Measurements from ENCODE around the gene PLA2G4A. TPM values are rescaled to one million over a fixed set of nuclear protein-coding genes. Genes with fewer than 3 reads are reported as not detected.

The PLA2G4A gene
- total and polyA plus RNA-seq, 7 donors = 3.2 to 51.0 (median 17.2) TPM

DNA sequence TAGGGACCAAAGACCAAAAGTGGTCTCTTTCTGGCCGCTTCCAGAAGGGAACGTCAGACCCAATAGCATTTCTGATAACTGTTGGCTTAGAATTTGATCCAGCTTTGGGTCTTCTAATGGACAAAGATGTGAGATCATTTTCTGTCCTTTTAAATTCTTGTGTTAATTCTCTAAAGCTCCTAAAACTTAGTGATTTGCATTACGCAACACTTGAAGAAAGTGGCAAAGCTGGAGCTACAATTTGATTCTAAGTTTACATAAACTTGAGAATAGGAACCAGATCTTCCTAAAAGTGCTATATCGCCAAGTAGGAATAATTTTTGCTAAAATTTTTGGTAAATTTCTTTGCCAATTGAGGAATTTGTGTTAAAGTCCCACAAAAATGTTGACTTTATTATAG is 21.6 kb upstream of the PLA2G4A start:
- TF ChIP-seq POLR2A (IDR thresholded peaks at IDR 0.05) (no peak), EP300 (IDR thresholded peaks at IDR 0.05) (no peak), POLR2AphosphoS5 (IDR thresholded peaks at IDR 0.05) (no peak)
- TF ChIP-seq, protein P1, sequence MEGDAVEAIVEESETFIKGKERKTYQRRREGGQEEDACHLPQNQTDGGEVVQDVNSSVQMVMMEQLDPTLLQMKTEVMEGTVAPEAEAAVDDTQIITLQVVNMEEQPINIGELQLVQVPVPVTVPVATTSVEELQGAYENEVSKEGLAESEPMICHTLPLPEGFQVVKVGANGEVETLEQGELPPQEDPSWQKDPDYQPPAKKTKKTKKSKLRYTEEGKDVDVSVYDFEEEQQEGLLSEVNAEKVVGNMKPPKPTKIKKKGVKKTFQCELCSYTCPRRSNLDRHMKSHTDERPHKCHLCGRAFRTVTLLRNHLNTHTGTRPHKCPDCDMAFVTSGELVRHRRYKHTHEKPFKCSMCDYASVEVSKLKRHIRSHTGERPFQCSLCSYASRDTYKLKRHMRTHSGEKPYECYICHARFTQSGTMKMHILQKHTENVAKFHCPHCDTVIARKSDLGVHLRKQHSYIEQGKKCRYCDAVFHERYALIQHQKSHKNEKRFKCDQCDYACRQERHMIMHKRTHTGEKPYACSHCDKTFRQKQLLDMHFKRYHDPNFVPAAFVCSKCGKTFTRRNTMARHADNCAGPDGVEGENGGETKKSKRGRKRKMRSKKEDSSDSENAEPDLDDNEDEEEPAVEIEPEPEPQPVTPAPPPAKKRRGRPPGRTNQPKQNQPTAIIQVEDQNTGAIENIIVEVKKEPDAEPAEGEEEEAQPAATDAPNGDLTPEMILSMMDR (IDR thresholded peaks at IDR 0.05) = no peak
- H3K4me3 ChIP-seq = no peak overlapping the region
- H3K27me3 ChIP-seq = no peaks in the 10 kb centered on the region
- no peaks in the 10 kb centered on the region for H3K36me3 ChIP-seq
- intact Hi-C loops (cut with DNase I) = no loop called here
- H3K4me1 ChIP-seq = no peaks in the 10 kb centered on the region
- no peaks in the 10 kb centered on the region for H3K9me3 ChIP-seq
- no peak for DNase-seq
- no peak overlapping the region for H3K27ac ChIP-seq
- 92 to 94% methylated on average over 4 of the region's 4 CpGs for WGBS, 2 donors

DNA sequence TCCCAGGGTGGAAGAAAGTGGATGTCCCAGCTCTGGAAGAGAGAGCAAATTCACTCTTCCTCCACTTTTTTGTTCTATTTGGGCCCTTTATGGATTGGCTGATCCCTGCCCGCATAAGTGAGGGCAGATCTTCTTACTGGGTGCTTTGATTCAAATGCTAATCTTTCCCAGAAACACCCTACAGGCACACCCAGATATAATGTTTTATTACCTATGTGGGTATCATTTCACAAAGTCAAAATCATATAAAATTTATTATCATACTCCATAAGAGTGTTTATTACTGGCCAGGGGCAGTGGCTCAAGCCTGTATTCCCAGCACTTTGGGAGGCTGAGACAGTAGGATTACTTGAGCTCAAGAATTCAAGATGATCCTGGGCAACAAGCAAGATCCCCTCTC is 16.9 kb upstream of the PLA2G4A start:
- Histone ChIP-seq H3K4me3 (no peak overlapping the region), H3K27ac (no peak overlapping the region), H3K9me3 (no peaks in the 10 kb centered on the region), H3K36me3 (no peaks in the 10 kb centered on the region), H3K4me1 (no peaks in the 10 kb centered on the region), H3K27me3 (no peaks in the 10 kb centered on the region)
- WGBS, 2 donors = 17 to 70% methylated on average over 1 of the region's 1 CpG
- TF ChIP-seq POLR2AphosphoS5 (IDR thresholded peaks at IDR 0.05) (no peak), EP300 (IDR thresholded peaks at IDR 0.05) (no peak), POLR2A (IDR thresholded peaks at IDR 0.05) (no peak)
- TF ChIP-seq, protein P1 (IDR thresholded peaks at IDR 0.05) = no peak
- DNase-seq = no peak
- intact Hi-C loops (cut with DNase I) = no loop called here

DNA sequence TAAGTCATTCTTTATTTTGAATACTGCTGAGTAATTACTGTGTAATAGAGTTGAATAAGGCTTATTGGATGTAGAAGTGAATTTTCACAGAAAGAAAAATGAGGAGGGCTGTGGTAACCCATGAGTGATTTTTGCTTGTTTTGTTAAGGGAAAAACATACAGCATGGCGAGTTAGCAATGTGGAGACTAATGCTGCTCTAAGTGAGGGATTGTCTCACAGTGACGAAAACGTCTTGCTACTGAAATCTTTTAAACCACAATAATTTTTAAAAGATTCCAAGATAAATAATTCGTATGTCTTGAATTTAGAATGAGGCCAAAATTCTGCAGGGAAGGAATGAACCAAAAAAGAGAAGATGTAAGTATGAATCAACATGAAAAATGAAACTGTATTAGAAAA is 16.2 kb upstream of the PLA2G4A start:
- Histone ChIP-seq H3K4me3 (no peak overlapping the region), H3K36me3 (no peaks in the 10 kb centered on the region), H3K9me3 (no peaks in the 10 kb centered on the region), H3K27me3 (no peaks in the 10 kb centered on the region), H3K27ac (no peak overlapping the region), H3K4me1 (no peaks in the 10 kb centered on the region)
- 80 to 84% methylated on average over 4 of the region's 4 CpGs for WGBS, 2 donors
- TF ChIP-seq, protein P1 (IDR thresholded peaks at IDR 0.05) = no peak
- TF ChIP-seq EP300 (IDR thresholded peaks at IDR 0.05) (no peak), POLR2AphosphoS5 (IDR thresholded peaks at IDR 0.05) (no peak), POLR2A (IDR thresholded peaks at IDR 0.05) (no peak)
- no peak for DNase-seq
- intact Hi-C loops (cut with DNase I) = no loop called here

DNA sequence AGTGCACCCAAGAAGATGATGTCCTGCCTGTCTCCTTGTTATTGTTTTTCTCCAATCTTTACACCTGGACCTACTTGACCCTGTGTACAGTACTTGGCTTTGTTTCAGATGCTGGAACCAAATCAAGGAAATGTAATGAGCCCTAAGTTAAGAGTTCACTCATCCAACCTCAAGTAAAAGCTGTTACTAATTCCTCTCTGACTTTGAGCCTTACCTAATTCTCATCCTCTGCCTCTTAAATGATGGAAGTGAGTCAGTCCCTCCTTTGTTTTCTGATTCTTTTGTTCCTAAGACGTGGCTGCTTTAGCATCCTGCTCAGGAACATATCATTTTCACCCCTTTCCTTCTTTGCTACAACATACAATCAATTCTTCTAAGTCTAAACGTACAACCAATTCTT is 15.3 kb upstream of the PLA2G4A start:
- WGBS, 2 donors = 61 to 70% methylated on average over 2 of the region's 2 CpGs
- no peak for TF ChIP-seq EP300 (IDR thresholded peaks at IDR 0.05)
- TF ChIP-seq POLR2AphosphoS5 (IDR thresholded peaks at IDR 0.05) = no peak
- TF ChIP-seq, protein P1 (IDR thresholded peaks at IDR 0.05) = no peak
- Histone ChIP-seq H3K27me3 (no peaks in the 10 kb centered on the region), H3K27ac (no peak overlapping the region), H3K9me3 (no peaks in the 10 kb centered on the region), H3K36me3 (no peaks in the 10 kb centered on the region), H3K4me3 (no peak overlapping the region), H3K4me1 (no peaks in the 10 kb centered on the region)
- intact Hi-C loops (cut with DNase I) = no loop called here
- no peak for DNase-seq

DNA sequence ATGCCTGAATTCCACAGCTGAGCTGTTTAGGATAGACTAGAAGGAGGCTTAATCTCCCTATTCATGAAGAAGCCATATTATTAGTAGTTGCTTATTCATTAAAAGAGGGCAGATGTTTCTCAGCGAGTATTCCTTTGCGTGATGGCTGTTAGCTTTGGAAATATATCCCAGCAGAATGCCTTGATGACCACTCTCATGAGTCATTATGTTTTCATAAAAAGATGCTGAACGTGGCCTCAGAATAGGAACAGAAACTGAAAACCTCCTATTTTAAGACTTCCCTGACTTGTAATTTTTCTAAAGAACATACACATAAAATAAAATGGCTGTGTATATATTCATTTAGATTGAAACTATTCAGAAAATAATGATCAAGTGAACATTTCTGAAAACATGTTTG is 9.6 kb upstream of the PLA2G4A start:
- Histone ChIP-seq H3K4me3 (no peak overlapping the region), H3K36me3 (no peaks in the 10 kb centered on the region), H3K9me3 (no peaks in the 10 kb centered on the region), H3K4me1 (no peaks in the 10 kb centered on the region), H3K27ac (no peak overlapping the region), H3K27me3 (no peaks in the 10 kb centered on the region)
- TF ChIP-seq POLR2A (IDR thresholded peaks at IDR 0.05) (no peak), EP300 (IDR thresholded peaks at IDR 0.05) (no peak), POLR2AphosphoS5 (IDR thresholded peaks at IDR 0.05) (no peak)
- TF ChIP-seq, protein P1 (IDR thresholded peaks at IDR 0.05) = no peak
- DNase-seq = no peak
- 72 to 82% methylated on average over 3 of the region's 3 CpGs for WGBS, 2 donors
- intact Hi-C loops (cut with DNase I) = no loop called here

Measured in sigmoid colon (tissue), 7 donors.